NCI-H1092 (cell line): ENCODE results near the gene DMD.

Source experiments
- DNase-seq: peaks from one replicate; lab custom pipeline; 2025; lab: John Stamatoyannopoulos, UW

DMD gene

GRCh38 chrX:31708116-31708515 is 1503.2 kb downstream of the DMD start:
- no peak for DNase-seq

- no peak for DNase-seq
Observed at GRCh38 chrX:31706466-31706865, 1504.9 kb downstream of the DMD start.

GRCh38 chrX:31705816-31706215 is 1505.5 kb downstream of the DMD start:
- DNase-seq, result no peak

GRCh38 chrX:31704938-31705337 is 1506.4 kb downstream of the DMD start:
- DNase-seq, result no peak

GRCh38 chrX:31702222-31702621 is 1509.1 kb downstream of the DMD start:
- DNase-seq, result no peak

GRCh38 chrX:31697294-31697916 is 1513.9 kb downstream of the DMD start:
- DNase-seq, result no peak

GRCh38 chrX:31679861-31680260 is 1531.5 kb downstream of the DMD start:
- no peak for DNase-seq

- DNase-seq, result no peak
Observed at GRCh38 chrX:31670245-31670644, 1541.1 kb downstream of the DMD start.

GRCh38 chrX:31665454-31665853 is 1545.9 kb downstream of the DMD start:
- no peak for DNase-seq

- no peak for DNase-seq
Observed at GRCh38 chrX:31663172-31663571, 1548.2 kb downstream of the DMD start.

- no peak for DNase-seq
Observed at GRCh38 chrX:31661280-31661810, 1550.0 kb downstream of the DMD start.

- peak; percentile 2 for DNase-seq
Observed at GRCh38 chrX:31658360-31658759, 1553.0 kb downstream of the DMD start.

GRCh38 chrX:31656013-31656412 is 1555.3 kb downstream of the DMD start:
- no peak for DNase-seq

- DNase-seq, result no peak
Observed at GRCh38 chrX:31653422-31653821, 1557.9 kb downstream of the DMD start.

- no peak for DNase-seq
Observed at GRCh38 chrX:31652650-31653049, 1558.7 kb downstream of the DMD start.

GRCh38 chrX:31649201-31649600 is 1562.1 kb downstream of the DMD start:
- no peak for DNase-seq

- DNase-seq, result no peak
Observed at GRCh38 chrX:31633349-31633748, 1578.0 kb downstream of the DMD start.

- DNase-seq, result no peak
Observed at GRCh38 chrX:31629195-31629594, 1582.2 kb downstream of the DMD start.

GRCh38 chrX:31609130-31609529 is 1602.2 kb downstream of the DMD start:
- DNase-seq, result no peak

GRCh38 chrX:31608638-31609037 is 1602.7 kb downstream of the DMD start:
- no peak for DNase-seq

GRCh38 chrX:31606771-31607170 is 1604.6 kb downstream of the DMD start:
- DNase-seq, result no peak

GRCh38 chrX:31604629-31605221 is 1606.6 kb downstream of the DMD start:
- no peak for DNase-seq

- no peak for DNase-seq
Observed at GRCh38 chrX:31603411-31604120, 1607.8 kb downstream of the DMD start.
